Embryonic facial prominence (tissue), 1 donor: ENCODE results near the gene KCNQ5.
"Not testable (repeated sequence)": the region's sequence is repeated elsewhere in the genome, so short reads cannot be mapped to it uniquely, and the experiment has no call there.

Experiments
- DNase-seq: peaks from one replicate; pipeline ENCODE4 v3.0.0-alpha.2; 2016; ENCODE audit errors: extremely low spot score

The KCNQ5 gene

GRCh38 chr6:73180076-73180738 is 558.3 kb downstream of the KCNQ5 start:
- no peak for DNase-seq

GRCh38 chr6:73180763-73181619 is 559.1 kb downstream of the KCNQ5 start:
- peak; percentile 79 for DNase-seq

GRCh38 chr6:73182021-73182607 is 560.2 kb downstream of the KCNQ5 start:
- DNase-seq = no peak

GRCh38 chr6:73193302-73193701 is 571.4 kb downstream of the KCNQ5 start:
- DNase-seq = not testable (repeated sequence)

- no peak for DNase-seq
Observed at GRCh38 chr6:73194744-73195143, 572.9 kb downstream of the KCNQ5 start.

- DNase-seq = no peak
Observed at GRCh38 chr6:73200247-73200646, 578.4 kb downstream of the KCNQ5 start.

DNA sequence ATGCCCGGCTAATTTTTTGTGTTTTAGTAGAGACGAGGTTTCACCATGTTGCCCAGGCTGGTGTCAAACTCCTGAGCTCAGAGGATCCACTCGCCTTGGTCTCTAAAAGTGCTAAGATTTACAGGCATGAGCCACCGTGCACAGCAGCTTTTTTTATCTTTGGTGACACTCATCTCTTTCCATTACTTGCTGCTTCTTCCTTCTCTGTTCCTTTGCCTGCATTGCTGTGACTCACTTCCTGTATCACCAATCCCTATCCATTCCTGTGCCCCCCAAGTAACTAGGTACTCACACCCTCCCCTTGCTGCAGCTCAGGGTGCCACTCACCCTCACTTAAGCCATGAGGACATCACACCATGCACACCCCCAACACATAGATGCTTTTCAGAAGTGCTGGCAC is 578.9 kb downstream of the KCNQ5 start:
- DNase-seq = no peak

- DNase-seq = no peak
Observed at GRCh38 chr6:73203098-73203497, 581.2 kb downstream of the KCNQ5 start.

DNA sequence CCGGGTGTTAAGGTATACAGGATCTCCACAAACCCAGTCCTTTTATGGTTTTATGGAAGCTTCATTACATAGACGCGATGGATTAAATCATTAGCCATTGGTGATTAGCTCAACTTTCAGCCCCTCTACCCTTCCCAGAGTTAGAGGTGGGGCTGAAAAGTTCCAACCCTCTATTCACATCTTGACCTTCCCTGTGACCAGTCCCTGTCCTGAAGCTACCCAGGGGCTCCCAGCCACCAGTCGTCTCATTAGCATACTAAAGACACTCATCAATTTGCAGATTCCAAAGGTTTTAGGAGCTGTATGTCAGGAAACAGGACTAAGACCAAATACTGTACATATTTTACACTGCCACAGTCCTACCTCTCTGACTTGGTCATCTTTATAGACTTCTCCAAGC is 582.4 kb downstream of the KCNQ5 start:
- no peak for DNase-seq

GRCh38 chr6:73207221-73207837 is 585.5 kb downstream of the KCNQ5 start:
- no peak for DNase-seq

- no peak for DNase-seq
Observed at GRCh38 chr6:73209117-73209516, 587.3 kb downstream of the KCNQ5 start.

DNA sequence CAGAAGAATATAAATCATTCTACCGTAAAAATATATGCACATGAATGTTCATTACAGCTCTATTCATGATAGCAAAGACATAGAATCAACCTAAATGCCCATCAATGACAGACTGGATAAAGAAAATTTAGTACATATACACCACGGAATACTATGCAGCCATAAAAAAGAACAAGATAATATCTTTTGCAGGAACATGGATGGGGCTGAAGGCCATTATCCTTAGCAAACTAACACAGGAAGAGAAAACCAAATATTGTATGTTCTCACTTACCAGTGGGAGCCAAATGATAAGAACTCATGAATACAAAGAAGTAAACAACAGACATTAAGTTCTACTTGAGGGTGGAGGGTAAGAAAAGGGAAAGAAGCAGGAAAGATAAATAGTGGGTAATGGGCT is 595.0 kb downstream of the KCNQ5 start:
- no peak for DNase-seq

- no peak for DNase-seq
Observed at GRCh38 chr6:73225396-73225795, 603.5 kb downstream of the KCNQ5 start, which contains the start of gene KHDC1L. Gene KHDC1L (minus strand): TSS chr6:73225496. CDS start chr6:73225408, 88 bp downstream.

DNA sequence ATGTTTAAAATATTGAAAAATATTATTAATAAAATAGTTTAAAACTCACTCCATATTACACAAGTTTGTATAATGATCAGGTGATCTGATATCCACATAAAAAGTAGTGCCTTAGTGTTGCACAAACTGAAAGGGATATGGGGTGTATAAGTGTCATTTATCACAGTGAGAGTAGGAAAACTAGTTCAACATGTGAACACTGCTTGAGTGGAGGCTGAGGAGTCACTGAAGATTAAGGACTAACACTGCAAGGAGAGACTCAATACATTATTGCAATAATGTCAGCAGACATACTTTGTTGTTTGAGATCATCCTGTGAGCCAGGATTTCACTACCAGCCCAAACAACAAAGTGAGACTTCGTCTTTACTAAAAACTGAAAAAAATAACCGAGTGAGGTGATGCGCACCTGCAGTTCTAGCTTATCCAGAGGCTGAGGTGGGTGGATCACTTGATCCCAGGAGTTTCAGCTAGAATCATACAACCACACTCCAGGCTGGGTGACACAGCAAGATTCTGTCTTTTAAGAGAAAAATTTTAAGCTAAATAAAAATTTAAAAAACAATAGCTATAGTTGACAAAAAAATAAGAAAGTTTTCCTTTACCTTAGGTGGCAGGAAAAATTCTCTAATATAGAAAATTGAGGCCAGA is 605.9 kb downstream of the KCNQ5 start:
- no peak for DNase-seq

GRCh38 chr6:73231986-73232391 is 610.1 kb downstream of the KCNQ5 start:
- DNase-seq = no peak

- no peak for DNase-seq
Observed at GRCh38 chr6:73233048-73233447, 611.2 kb downstream of the KCNQ5 start.

DNA sequence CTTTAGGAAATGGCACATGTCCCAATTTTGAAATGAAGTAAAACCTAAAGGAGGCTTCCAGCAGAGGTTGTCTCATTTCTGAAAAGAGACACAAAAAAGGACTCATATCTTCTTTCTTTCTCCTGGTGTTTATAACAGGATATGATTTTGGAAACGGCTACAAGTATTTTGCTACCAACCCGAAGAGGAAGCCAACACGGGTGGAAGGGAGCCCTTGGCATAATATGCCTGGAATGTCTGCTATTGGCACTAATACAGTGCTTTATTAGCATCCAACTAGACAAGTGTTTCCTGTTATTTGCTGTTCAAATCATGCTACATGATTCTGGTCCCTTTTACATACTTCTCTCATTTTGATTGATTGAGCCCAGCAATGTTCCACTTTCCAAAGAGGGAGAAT is 612.1 kb downstream of the KCNQ5 start:
- not testable (repeated sequence) for DNase-seq

- no peak for DNase-seq
Observed at GRCh38 chr6:73234733-73235132, 612.9 kb downstream of the KCNQ5 start.

GRCh38 chr6:73236144-73236750 is 614.4 kb downstream of the KCNQ5 start:
- DNase-seq = no peak

DNA sequence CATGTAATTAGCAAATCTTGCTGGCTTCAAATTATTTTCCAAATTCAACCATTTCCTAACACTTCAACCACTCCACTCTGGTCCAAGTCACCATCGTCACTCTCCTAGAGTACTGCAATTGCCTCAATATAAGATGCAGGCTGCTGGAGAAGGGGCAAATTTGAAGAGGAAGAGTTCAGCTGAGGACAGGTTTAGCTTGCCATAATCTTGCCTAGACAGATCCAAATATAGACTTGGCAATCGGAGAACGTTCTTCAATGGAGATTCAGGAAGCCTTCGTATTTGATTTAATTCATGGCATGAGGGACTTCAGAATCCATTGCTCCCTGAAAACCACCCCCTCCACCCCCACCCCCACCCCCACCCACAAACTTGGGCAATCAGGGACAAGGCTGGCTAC is 618.9 kb downstream of the KCNQ5 start:
- no peak for DNase-seq

GRCh38 chr6:73242001-73242400 is 620.1 kb downstream of the KCNQ5 start:
- DNase-seq = no peak
